Measurements from ENCODE around the gene ASTN2. TPM values are rescaled to one million over a fixed set of nuclear protein-coding genes. Genes with fewer than 3 reads are reported as not detected.

Gene ASTN2
- total RNA-seq, 1 donor from 2014 or later = 0.53 TPM

DNA sequence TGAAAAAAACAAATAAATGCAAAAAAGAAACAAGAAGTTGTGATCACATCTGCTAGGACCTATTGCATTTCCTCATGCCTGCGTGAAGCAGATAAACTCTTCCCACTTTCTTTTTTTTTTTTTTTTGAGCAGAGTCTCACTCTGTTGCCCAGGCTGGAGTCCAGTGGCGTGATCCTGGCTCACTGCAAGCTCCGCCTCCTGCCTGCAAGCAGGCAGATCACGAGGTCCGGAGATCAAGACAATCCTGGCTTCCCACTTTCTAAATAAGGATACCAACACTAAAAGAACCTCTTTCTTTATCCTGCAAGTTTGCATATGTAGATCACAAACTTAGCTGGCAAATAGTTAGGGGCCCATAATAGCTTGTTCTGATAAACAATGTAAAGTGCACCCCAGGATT, 128.6 kb downstream of the ASTN2 start:
- FAIRE-seq = no peak
- no peaks in the 10 kb centered on the region for H3K36me3 ChIP-seq (ENCODE audit: control insufficient read depth, insufficient read depth, low read length)
- DNase-seq (ENCODE audit: low read depth) = no peak
- H3K4me3 ChIP-seq (ENCODE audit: low read depth, low read length) = no peak overlapping the region
- TF ChIP-seq, protein P1, sequence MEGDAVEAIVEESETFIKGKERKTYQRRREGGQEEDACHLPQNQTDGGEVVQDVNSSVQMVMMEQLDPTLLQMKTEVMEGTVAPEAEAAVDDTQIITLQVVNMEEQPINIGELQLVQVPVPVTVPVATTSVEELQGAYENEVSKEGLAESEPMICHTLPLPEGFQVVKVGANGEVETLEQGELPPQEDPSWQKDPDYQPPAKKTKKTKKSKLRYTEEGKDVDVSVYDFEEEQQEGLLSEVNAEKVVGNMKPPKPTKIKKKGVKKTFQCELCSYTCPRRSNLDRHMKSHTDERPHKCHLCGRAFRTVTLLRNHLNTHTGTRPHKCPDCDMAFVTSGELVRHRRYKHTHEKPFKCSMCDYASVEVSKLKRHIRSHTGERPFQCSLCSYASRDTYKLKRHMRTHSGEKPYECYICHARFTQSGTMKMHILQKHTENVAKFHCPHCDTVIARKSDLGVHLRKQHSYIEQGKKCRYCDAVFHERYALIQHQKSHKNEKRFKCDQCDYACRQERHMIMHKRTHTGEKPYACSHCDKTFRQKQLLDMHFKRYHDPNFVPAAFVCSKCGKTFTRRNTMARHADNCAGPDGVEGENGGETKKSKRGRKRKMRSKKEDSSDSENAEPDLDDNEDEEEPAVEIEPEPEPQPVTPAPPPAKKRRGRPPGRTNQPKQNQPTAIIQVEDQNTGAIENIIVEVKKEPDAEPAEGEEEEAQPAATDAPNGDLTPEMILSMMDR (IDR thresholded peaks at IDR 0.05; ENCODE audit: insufficient read depth, low read length, severe bottlenecking) = no peak
- H3K27me3 ChIP-seq (ENCODE audit: control insufficient read depth, insufficient read depth, low read length) = no peaks in the 10 kb centered on the region

DNA sequence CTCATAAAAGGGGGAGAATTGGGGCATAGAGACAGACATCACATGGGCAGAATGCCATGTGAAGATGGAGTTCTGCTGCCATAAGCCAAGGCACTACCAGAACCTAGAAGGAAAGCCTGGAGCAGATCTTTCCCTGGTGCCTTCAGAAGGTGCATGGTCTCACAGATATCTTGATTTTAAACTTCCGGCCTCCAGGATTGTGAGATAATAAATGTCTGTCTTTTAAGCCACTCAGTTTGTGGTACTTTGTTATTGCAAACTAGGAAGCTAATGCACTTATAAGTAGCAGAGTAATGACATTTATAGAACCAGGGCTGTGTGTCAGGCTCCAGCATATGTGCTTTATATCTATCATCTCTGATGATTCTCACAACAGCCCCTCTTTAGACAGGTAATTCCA, 130.4 kb downstream of the ASTN2 start:
- DNase-seq (ENCODE audit: low read depth) (no peak), FAIRE-seq (no peak)
- no peak overlapping the region for H3K4me3 ChIP-seq (ENCODE audit: low read depth, low read length)
- no peaks in the 10 kb centered on the region for H3K27me3 ChIP-seq (ENCODE audit: control insufficient read depth, insufficient read depth, low read length)
- no peaks in the 10 kb centered on the region for H3K36me3 ChIP-seq (ENCODE audit: control insufficient read depth, insufficient read depth, low read length)
- TF ChIP-seq, protein P1 (IDR thresholded peaks at IDR 0.05; ENCODE audit: insufficient read depth, low read length, severe bottlenecking) = no peak

DNA sequence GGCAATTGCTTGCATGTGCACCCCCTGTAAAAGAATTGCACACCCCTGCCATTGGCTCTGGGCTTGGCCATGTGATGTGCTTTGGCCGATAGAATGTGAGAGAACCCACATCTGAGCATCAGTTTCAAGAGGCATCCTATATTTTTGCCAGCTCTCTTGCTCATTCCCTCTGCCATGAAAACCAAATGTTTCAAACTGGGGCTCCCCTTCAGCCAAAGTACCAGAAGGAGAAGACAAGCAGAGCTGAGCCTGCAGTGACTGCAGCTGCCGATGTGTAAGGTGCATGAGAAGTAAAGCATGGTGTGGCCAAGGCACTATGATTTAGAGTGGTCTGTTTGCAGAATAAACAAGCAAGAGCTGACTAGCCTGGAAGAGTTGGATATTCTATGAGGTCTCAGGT, 132.3 kb downstream of the ASTN2 start:
- H3K36me3 ChIP-seq (ENCODE audit: control insufficient read depth, insufficient read depth, low read length) = no peaks in the 10 kb centered on the region
- FAIRE-seq (no peak), DNase-seq (ENCODE audit: low read depth) (no peak)
- no peaks in the 10 kb centered on the region for H3K27me3 ChIP-seq (ENCODE audit: control insufficient read depth, insufficient read depth, low read length)
- H3K4me3 ChIP-seq (ENCODE audit: low read depth, low read length) = no peak overlapping the region
- TF ChIP-seq, protein P1 (IDR thresholded peaks at IDR 0.05; ENCODE audit: insufficient read depth, low read length, severe bottlenecking) = no peak

DNA sequence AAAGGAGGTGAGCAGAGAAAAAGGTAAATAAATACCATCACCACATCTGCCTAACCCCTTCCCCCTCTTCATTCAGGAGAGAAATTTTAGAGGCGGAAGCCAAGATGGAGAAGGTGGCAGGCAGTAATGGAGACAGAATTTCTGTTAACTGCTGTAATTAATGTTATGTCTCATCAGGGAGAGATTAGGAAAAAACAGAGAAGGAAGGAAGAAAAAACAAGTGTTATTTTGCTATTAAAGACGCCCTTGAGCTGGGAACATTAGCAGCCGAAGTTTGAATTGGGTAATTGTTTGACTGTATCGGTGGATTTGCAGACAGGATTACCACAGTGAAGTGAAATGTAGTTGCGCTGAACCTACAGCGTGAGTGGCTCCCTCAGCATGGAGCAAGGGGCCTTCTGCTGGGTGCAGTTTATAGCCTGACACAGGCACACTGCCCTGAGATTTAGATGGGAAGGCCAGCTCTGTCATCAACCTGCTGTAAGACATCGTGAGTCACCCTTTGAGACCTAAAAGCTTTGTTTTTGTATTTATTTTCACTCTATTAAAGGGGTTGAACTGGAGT, 136.3 kb downstream of the ASTN2 start:
- Histone ChIP-seq H3K4me3 (ENCODE audit: low read depth, low read length) (no peak overlapping the region), H3K36me3 (ENCODE audit: control insufficient read depth, insufficient read depth, low read length) (no peaks in the 10 kb centered on the region), H3K27me3 (ENCODE audit: control insufficient read depth, insufficient read depth, low read length) (no peaks in the 10 kb centered on the region)
- TF ChIP-seq, protein P1 (IDR thresholded peaks at IDR 0.05; ENCODE audit: insufficient read depth, low read length, severe bottlenecking) = no peak
- FAIRE-seq (no peak), DNase-seq (ENCODE audit: low read depth) (no peak)

DNA sequence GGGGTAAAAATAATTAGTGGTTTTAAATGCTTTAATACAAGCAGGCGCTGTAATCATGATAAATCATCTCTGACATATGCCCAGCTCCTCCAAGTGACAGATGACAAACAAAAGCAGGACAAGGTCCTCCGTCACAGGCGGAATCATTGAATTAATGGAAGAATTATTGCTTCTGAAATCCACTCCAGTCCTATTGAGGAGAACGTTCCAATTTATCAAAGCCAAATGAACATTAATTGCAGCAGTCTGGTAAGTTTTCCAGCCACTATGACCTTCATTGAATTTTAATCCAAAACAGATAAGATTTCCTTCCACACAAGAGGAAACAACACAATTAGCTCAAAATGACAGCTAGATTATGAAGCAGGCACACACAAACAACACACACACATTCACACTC, 136.8 kb downstream of the ASTN2 start:
- H3K36me3 ChIP-seq (ENCODE audit: control insufficient read depth, insufficient read depth, low read length) = no peaks in the 10 kb centered on the region
- no peak for DNase-seq (ENCODE audit: low read depth)
- no peak for FAIRE-seq
- H3K27me3 ChIP-seq (ENCODE audit: control insufficient read depth, insufficient read depth, low read length) = no peaks in the 10 kb centered on the region
- TF ChIP-seq, protein P1 (IDR thresholded peaks at IDR 0.05; ENCODE audit: insufficient read depth, low read length, severe bottlenecking) = no peak
- no peak overlapping the region for H3K4me3 ChIP-seq (ENCODE audit: low read depth, low read length)

DNA sequence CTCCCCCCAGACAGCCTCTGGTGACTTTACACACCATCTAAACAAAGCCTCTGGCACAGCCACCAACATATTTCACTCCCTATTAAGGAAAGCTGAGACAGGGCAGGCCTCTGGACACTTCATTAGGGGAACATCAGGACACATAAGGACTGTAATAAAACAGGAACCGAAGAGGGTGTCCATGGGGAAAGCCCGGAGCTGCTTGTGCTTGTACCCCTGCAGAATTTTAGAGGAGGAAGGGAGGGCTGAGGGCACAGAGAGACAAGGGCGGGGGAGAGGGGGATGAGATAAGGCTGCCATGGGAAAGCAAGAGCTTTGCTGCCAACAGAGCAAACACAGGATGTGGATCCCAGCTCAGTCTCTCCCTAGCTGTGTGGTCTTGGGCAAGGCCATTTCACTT, 138.4 kb downstream of the ASTN2 start:
- TF ChIP-seq, protein P1 (IDR thresholded peaks at IDR 0.05; ENCODE audit: insufficient read depth, low read length, severe bottlenecking) = no peak
- H3K4me3 ChIP-seq (ENCODE audit: low read depth, low read length) = no peak overlapping the region
- DNase-seq (ENCODE audit: low read depth) = no peak
- no peaks in the 10 kb centered on the region for H3K27me3 ChIP-seq (ENCODE audit: control insufficient read depth, insufficient read depth, low read length)
- H3K36me3 ChIP-seq (ENCODE audit: control insufficient read depth, insufficient read depth, low read length) = no peaks in the 10 kb centered on the region
- FAIRE-seq = no peak

Measured in bronchial epithelial cell (primary cell).